ENCODE data around the gene UNG. TPM values are rescaled to one million over a fixed set of nuclear protein-coding genes. Genes with fewer than 3 reads are reported as not detected.
"Not testable (repeated sequence)": the region's sequence is repeated elsewhere in the genome, so short reads cannot be mapped to it uniquely, and the experiment has no call there.

Gene UNG
- total RNA-seq, 2 donors from 2014 or later: 4.9 to 13.5 TPM

GRCh38 chr12:109053382-109054123, 43.8 kb upstream of the UNG start:
- intact Hi-C loops (cut with DNase I): no loop called here
- Histone ChIP-seq H3K9me3 (no peaks in the 10 kb centered on the region), H3K27me3 (no peaks in the 10 kb centered on the region), H3K4me3 (peak overlapping the region; percentile 58 to 99), H3K4me1 (peaks cover 21% of the 10 kb centered on the region), H3K36me3 (replicated peaks in 1 of 2; ENCODE audit: insufficient read depth in 1 of 2, low read depth in 2 of 2) (peaks cover 0 to 1% of the 10 kb centered on the region in 2 donors), H3K27ac (peak overlapping the region; percentile 17 to 92 (median 78))
- DNase-seq (no peak), ATAC-seq (no peak)
- TF ChIP-seq, protein P1, sequence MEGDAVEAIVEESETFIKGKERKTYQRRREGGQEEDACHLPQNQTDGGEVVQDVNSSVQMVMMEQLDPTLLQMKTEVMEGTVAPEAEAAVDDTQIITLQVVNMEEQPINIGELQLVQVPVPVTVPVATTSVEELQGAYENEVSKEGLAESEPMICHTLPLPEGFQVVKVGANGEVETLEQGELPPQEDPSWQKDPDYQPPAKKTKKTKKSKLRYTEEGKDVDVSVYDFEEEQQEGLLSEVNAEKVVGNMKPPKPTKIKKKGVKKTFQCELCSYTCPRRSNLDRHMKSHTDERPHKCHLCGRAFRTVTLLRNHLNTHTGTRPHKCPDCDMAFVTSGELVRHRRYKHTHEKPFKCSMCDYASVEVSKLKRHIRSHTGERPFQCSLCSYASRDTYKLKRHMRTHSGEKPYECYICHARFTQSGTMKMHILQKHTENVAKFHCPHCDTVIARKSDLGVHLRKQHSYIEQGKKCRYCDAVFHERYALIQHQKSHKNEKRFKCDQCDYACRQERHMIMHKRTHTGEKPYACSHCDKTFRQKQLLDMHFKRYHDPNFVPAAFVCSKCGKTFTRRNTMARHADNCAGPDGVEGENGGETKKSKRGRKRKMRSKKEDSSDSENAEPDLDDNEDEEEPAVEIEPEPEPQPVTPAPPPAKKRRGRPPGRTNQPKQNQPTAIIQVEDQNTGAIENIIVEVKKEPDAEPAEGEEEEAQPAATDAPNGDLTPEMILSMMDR (IDR thresholded peaks at IDR 0.05): no peak
- peak in 1 of 3 donors; percentile 9 for TF ChIP-seq POLR2A (IDR thresholded peaks at IDR 0.05)
- WGBS, 2 donors: 5 to 6% methylated on average over 9 of the region's 9 CpGs

DNA sequence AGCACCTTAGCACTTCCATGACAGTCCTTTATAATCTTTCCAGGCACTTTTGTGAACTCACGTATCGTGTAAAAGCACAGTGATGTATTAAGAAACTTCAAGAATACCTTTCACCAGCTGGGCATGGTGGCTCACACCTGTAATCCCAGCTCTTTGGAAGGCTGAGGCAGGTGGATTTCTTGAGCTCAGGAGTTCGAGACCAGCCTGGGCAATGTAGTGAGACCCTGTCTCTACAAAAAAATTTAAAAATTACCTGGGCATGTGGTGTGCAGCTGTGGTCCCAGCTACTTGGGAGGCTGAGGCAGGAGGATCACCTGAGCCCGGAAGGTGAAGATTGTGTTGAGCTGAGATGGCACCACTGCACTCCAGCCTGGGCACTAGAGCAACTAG, 43.3 kb upstream of the UNG start:
- ATAC-seq; H3K27me3 ChIP-seq; H3K4me3 ChIP-seq; DNase-seq; H3K36me3 ChIP-seq (replicated peaks in 1 of 2; ENCODE audit: insufficient read depth in 1 of 2, low read depth in 2 of 2); H3K9me3 ChIP-seq; intact Hi-C loops (cut with DNase I): not testable (repeated sequence)
- 59 to 70% methylated on average over 4 of the region's 4 CpGs for WGBS, 2 donors
- peaks cover 21% of the 10 kb centered on the region for H3K4me1 ChIP-seq
- H3K27ac ChIP-seq: peak overlapping the region; percentile 17 to 92 (median 78)

DNA sequence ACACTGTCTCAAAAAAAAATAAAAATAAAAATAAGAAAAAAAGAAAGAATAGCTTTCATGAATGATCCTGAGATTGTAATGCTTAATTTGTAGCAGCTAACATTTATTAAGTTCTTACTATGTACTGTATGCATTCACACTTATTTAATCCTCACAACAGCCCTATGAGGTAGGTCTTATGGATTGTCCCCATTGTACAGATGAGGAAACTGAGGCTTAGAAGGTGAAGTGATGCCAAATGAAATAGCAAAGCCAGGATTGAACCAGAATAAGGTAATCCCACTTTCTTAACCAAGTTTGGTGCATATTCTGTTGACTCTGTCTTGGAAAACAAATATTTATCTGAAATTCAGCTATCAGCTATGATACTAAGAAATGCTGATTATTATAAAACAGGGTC, 42.9 kb upstream of the UNG start:
- DNase-seq (no peak), ATAC-seq (no peak)
- Histone ChIP-seq H3K36me3 (replicated peaks in 1 of 2; ENCODE audit: insufficient read depth in 1 of 2, low read depth in 2 of 2) (peaks cover 0 to 5% of the 10 kb centered on the region in 2 donors), H3K9me3 (no peaks in the 10 kb centered on the region), H3K27me3 (no peaks in the 10 kb centered on the region), H3K4me1 (peaks cover 21% of the 10 kb centered on the region), H3K4me3 (no peak overlapping the region), H3K27ac (peak overlapping the region in 1 of 4 donors; percentile 92)
- TF ChIP-seq POLR2A (IDR thresholded peaks at IDR 0.05): no peak
- TF ChIP-seq, protein P1 (IDR thresholded peaks at IDR 0.05): no peak
- intact Hi-C loops (cut with DNase I): no loop called here

- H3K36me3 ChIP-seq (replicated peaks in 1 of 2; ENCODE audit: insufficient read depth in 1 of 2, low read depth in 2 of 2): peaks cover 0 to 5% of the 10 kb centered on the region in 2 donors
- no peaks in the 10 kb centered on the region for H3K27me3 ChIP-seq
- no peak for ATAC-seq
- TF ChIP-seq, protein P1 (IDR thresholded peaks at IDR 0.05): no peak
- no peak for TF ChIP-seq POLR2A (IDR thresholded peaks at IDR 0.05)
- peaks cover 20% of the 10 kb centered on the region for H3K4me1 ChIP-seq
- no peak overlapping the region for H3K4me3 ChIP-seq
- no peak for DNase-seq
- H3K27ac ChIP-seq: no peak overlapping the region
- H3K9me3 ChIP-seq: no peaks in the 10 kb centered on the region
- intact Hi-C loops (cut with DNase I): no loop called here
- 75 to 82% methylated on average over 3 of the region's 3 CpGs for WGBS, 2 donors
Observed at GRCh38 chr12:109056891-109057290, 40.5 kb upstream of the UNG start.

DNA sequence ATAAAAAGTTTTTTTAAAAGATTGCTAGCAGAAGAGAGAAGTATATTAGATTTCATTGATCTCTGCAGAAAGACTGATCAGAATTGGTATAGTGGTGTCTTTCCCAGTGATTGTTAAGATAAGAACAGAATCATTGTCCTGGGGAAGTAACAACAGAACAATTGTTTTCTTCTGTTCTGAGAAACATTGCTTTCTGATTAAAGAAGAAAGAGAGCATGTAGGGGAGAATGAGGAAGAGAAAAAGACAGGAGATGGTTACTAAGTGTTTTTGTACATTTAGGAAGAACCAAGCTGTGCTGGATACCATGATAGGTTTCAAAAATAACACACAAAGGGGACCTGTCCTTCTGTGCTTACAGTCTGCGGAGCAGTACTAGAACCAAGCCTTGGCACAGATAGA, 40.0 kb upstream of the UNG start:
- H3K4me1 ChIP-seq: peaks cover 17% of the 10 kb centered on the region
- intact Hi-C loops (cut with DNase I): no loop called here
- H3K27ac ChIP-seq: no peak overlapping the region
- no peak for DNase-seq
- TF ChIP-seq, protein P1 (IDR thresholded peaks at IDR 0.05): no peak
- TF ChIP-seq POLR2A (IDR thresholded peaks at IDR 0.05): no peak
- H3K4me3 ChIP-seq: no peak overlapping the region
- no peaks in the 10 kb centered on the region for H3K9me3 ChIP-seq
- 88 to 95% methylated on average over 1 of the region's 1 CpG for WGBS, 2 donors
- ATAC-seq: no peak
- H3K36me3 ChIP-seq (replicated peaks in 1 of 2; ENCODE audit: insufficient read depth in 1 of 2, low read depth in 2 of 2): peaks cover 0 to 5% of the 10 kb centered on the region in 2 donors
- H3K27me3 ChIP-seq: no peaks in the 10 kb centered on the region

All from body of pancreas (tissue), 4 donors.